K562 (cell line): Measurements from ENCODE around the gene CPED1. TPM values are rescaled to one million over a fixed set of nuclear protein-coding genes. Genes with fewer than 3 reads are reported as not detected.
A peak's percentile ranks its signal among the peaks of the same experiment; 100 is the strongest.

ENCODE experiments used
- ATAC-seq: fragments of 200-7000 bp; cut with Tn5 transposase; 3 replicates; pipeline ENCODE4 v1.9.1; 2020; ENCODE audit warnings: moderate library complexity
- BruUV-seq: library from RNA; stranded (reverse); fragments of 400-500 nt; replicated peaks from 2 replicates; lab custom pipeline; 2021; lab: Mats Ljungman, UMichigan
- CTCF ChIA-PET: fragments of 300-600 bp; formaldehyde crosslinking; extraction: SDS; loops from one replicate; lab custom pipeline; 2021; ENCODE audit warnings: low intra/inter-chr PET ratio; lab: Yijun Ruan, JAX
- POLR2A ChIA-PET: fragments of 300-600, 350-650 bp; sonication (Branson Sonifier 250); formaldehyde crosslinking; extraction: SDS; loops from one replicate; lab custom pipeline; 2021; ENCODE audit warnings: antibody characterized with exemption, inconsistent platforms; lab: Yijun Ruan, JAX
- DNase-seq, 4 experiments: peaks; one replicate each; pipeline versions ENCODE4 v3.0.0 to v3.0.0-alpha.2; 2011 to 2018; ENCODE audit warnings: low spot score in 3 of 4, mixed read lengths in 3 of 4; ENCODE audit errors: extremely low read depth in 1 of 4
- FAIRE-seq: peaks from 2 replicates; lab custom pipeline; 2011; peaks lifted over from hg19 to GRCh38; lab: Jason Lieb, UNC
- H2AFZ ChIP-seq: 2 replicates; pipeline ENCODE4 v1.6.0; 2011; ENCODE audit warnings: low read depth, low read length, control low read depth, inconsistent platforms
- H3K27ac ChIP-seq: fragments of 200-600 bp; 3 replicates; pipeline ENCODE4 v1.8.0; 2011; ENCODE audit warnings: low read depth, mild to moderate bottlenecking, control low read depth, inconsistent platforms, low read length, moderate library complexity, mixed read lengths; ENCODE audit errors: extremely low read depth
- H3K27me3 ChIP-seq, 2 experiments: fragments of 300-600 bp in 1 of 2; 2 replicates in 1 of 2; 3 replicates in 1 of 2; pipeline versions ENCODE4 v1.6.0 to v1.8.0; 2011; ENCODE audit warnings: inconsistent platforms in 2 of 2, low read length in 2 of 2, mild to moderate bottlenecking in 1 of 2, mixed read lengths in 1 of 2, moderate library complexity in 1 of 2; ENCODE audit not compliant: control insufficient read depth in 2 of 2, insufficient read depth in 2 of 2
- H3K36me3 ChIP-seq: fragments of 300-600 bp; 3 replicates; pipeline ENCODE4 v1.8.0; 2011; ENCODE audit warnings: mild to moderate bottlenecking, low read length, inconsistent platforms; ENCODE audit not compliant: control insufficient read depth, insufficient read depth
- H3K4me1 ChIP-seq, 2 experiments: fragments of 200-600 bp in 1 of 2; replicated peaks in 1 of 2; 2 replicates in 1 of 2; 3 replicates in 1 of 2; pipeline versions ENCODE4 v1.5.1 to v1.8.0; 2011; ENCODE audit warnings: inconsistent platforms in 2 of 2, low read length in 2 of 2, mild to moderate bottlenecking in 1 of 2, mixed read lengths in 1 of 2, moderate library complexity in 1 of 2; ENCODE audit not compliant: control insufficient read depth in 2 of 2, insufficient read depth in 2 of 2
- H3K4me2 ChIP-seq: 2 replicates; pipeline ENCODE4 v1.6.1; 2011; ENCODE audit warnings: low read length, control low read depth, inconsistent platforms, mixed read lengths; ENCODE audit not compliant: insufficient read depth
- H3K4me3 ChIP-seq: fragments of 200-600 bp; sonication (generic), shearing (Covaris generic); 2 replicates; pipeline ENCODE4 v1.5.1; 2016; ENCODE audit warnings: control low read depth, inconsistent platforms
- H3K79me2 ChIP-seq: fragments of 200-600 bp; 3 replicates; pipeline ENCODE4 v1.8.0; 2011; ENCODE audit warnings: low read length, inconsistent platforms; ENCODE audit not compliant: control insufficient read depth, insufficient read depth
- H3K9ac ChIP-seq, 2 experiments: 2 replicates each; pipeline versions ENCODE4 v1.6.0 to v1.6.1; 2011; ENCODE audit warnings: low read depth in 2 of 2, low read length in 2 of 2, control low read depth in 1 of 2, inconsistent platforms in 1 of 2, mild to moderate bottlenecking in 1 of 2, mixed read lengths in 1 of 2; ENCODE audit not compliant: insufficient read depth in 1 of 2
- H3K9me1 ChIP-seq: one replicate; pipeline ENCODE4 v1.6.0; 2011; ENCODE audit warnings: inconsistent platforms, mild to moderate bottlenecking, low read length, moderate library complexity; ENCODE audit not compliant: control insufficient read depth, insufficient read depth
- H3K9me3 ChIP-seq: replicated peaks from 2 replicates; pipeline ENCODE4 v1.5.1; 2011; ENCODE audit warnings: low read depth, low read length, inconsistent platforms; ENCODE audit not compliant: control insufficient read depth, insufficient read depth
- H4K20me1 ChIP-seq: replicated peaks from 2 replicates; pipeline ENCODE4 v1.6.1; 2011; ENCODE audit warnings: low read length, inconsistent platforms, mixed read lengths; ENCODE audit not compliant: control insufficient read depth, insufficient read depth
- CHD4 ChIP-seq: fragments of 200-600 bp; sonication (generic); IDR thresholded peaks from 3 replicates; pipeline ENCODE4 v1.6.1; 2012; ENCODE audit warnings: low read depth, mild to moderate bottlenecking, mixed read lengths, low read length, inconsistent platforms; ENCODE audit not compliant: insufficient read depth, insufficient replicate concordance, poor library complexity, severe bottlenecking
- FOXK2 ChIP-seq, 2 experiments: fragments of 450-650 bp; IDR thresholded peaks in 1 of 2; conservative IDR thresholded peaks in 1 of 2; 2 replicates each; pipeline ENCODE4 v1.6.1; 2016; ENCODE audit warnings: low read depth in 2 of 2, mild to moderate bottlenecking in 1 of 2
- GABPA ChIP-seq: fragments of 200-800 bp; sonication (Bioruptor generic); conservative IDR thresholded peaks from 2 replicates; pipeline ENCODE4 v1.6.1; 2016; ENCODE audit warnings: low read depth, missing genetic modification characterization, missing compliant biosample characterization
- MEIS2 ChIP-seq: fragments of 450-650 bp; IDR thresholded peaks from 2 replicates; pipeline ENCODE4 v1.6.1; 2014; ENCODE audit warnings: mild to moderate bottlenecking; ENCODE audit not compliant: partially characterized antibody
- POLR2G ChIP-seq: fragments of 200-400 bp; formaldehyde crosslinking; IDR thresholded peaks from 2 replicates; pipeline ENCODE4 v1.6.1; 2017; ENCODE audit warnings: low read depth, mild to moderate bottlenecking, antibody characterized with exemption, low read length, moderate library complexity
- RBM25 ChIP-seq: fragments of 200-400 bp; formaldehyde crosslinking; IDR thresholded peaks from 2 replicates; pipeline ENCODE4 v1.6.1; 2018; ENCODE audit warnings: low read length, low read depth, moderate library complexity; ENCODE audit not compliant: severe bottlenecking
- RNF2 ChIP-seq: sonication (generic); IDR thresholded peaks from 2 replicates; pipeline ENCODE4 v1.6.1; 2016
- RUNX1 ChIP-seq: sonication (generic); IDR thresholded peaks from 2 replicates; pipeline ENCODE4 v1.6.1; 2016; ENCODE audit warnings: antibody characterized with exemption, low read depth
- STAG1 ChIP-seq: sonication (generic); formaldehyde crosslinking; IDR thresholded peaks from 2 replicates; pipeline ENCODE4 v1.5.0; 2020; ENCODE audit warnings: missing genetic modification reagents, borderline replicate concordance
- U2AF1 ChIP-seq: fragments of 200-400 bp; formaldehyde crosslinking; optimal IDR thresholded peaks from 2 replicates; pipeline ENCODE3; 2017; ENCODE audit warnings: mild to moderate bottlenecking, low read depth, low read length, moderate library complexity
- WGBS: fragments of 100-300 bp; shearing (Covaris generic); methylation state at CpG from one replicate; pipeline ENCODE4 v1.1.6; 2016; ENCODE audit warnings: low coverage, mixed read lengths; ENCODE audit not compliant: insufficient coverage; ENCODE audit errors: missing lambda C conversion rate; 5-methylcytosine and 5-hydroxymethylcytosine counted together
- in situ Hi-C: fragments of 300-500 bp; cut with MboI; formaldehyde crosslinking; loops from 4 replicates; pipeline ENCODE4 v1.15.0; 2018; ENCODE audit warnings: inconsistent platforms, mixed read lengths
- intact Hi-C: fragments of 100-400 bp; cut with micrococcal nuclease; formaldehyde crosslinking; loops from 2 replicates; pipeline ENCODE4 v1.14.2; 2022
- polyA plus RNA-seq, 8 experiments: library from polyadenylated mRNA; depleted of rRNA in 4 of 8; stranded (reverse) in 5 of 8; unstranded in 3 of 8; fragments of >200 nt; fragmentation: Nextera tagmentation in 2 of 8; fragmentation: Illumina TruSeq in 1 of 8; extraction: Ambion mirVana in 2 of 8; extraction: Trizol in 1 of 8; gene quantifications; 2 replicates each; pipeline versions ENCODE4 v1.2.1 to v1.2.3, GENCODE V29; 2011 to 2014; ENCODE audit warnings: inconsistent platforms in 1 of 8, missing spikeins in 1 of 8
- total RNA-seq, 7 experiments: library from RNA; depleted of rRNA in 6 of 7; stranded (reverse); fragments of >200 nt in 6 of 7; fragmentation: Illumina TruSeq in 2 of 7; extraction: Trizol in 2 of 7; gene quantifications; 2 replicates each; pipeline versions ENCODE4 v1.2.1 to v1.2.3, GENCODE V29; 2011 to 2021; ENCODE audit warnings: low replicate concordance in 1 of 7
- TF ChIP-seq, protein P1 (sequence below): fragments of 200-800 bp; sonication (Bioruptor generic); IDR thresholded peaks from 2 replicates; pipeline ENCODE4 v1.6.1; 2017; ENCODE audit warnings: missing genetic modification characterization, missing compliant biosample characterization
- TF ChIP-seq, protein P2 (sequence below): fragments of 450-650 bp; IDR thresholded peaks from 2 replicates; pipeline ENCODE4 v1.6.1; 2018; ENCODE audit warnings: mild to moderate bottlenecking, low read depth; ENCODE audit not compliant: partially characterized antibody
- TF ChIP-seq, protein P3 (sequence below): sonication (generic); formaldehyde crosslinking; IDR thresholded peaks from 2 replicates; pipeline ENCODE4 v1.8.1; 2022; ENCODE audit warnings: missing genetic modification reagents
- TF ChIP-seq, protein P4 (sequence below), 3 experiments: IDR thresholded peaks in 2 of 3; conservative IDR thresholded peaks in 1 of 3; 2 replicates each; pipeline ENCODE4 v1.5.1; 2011 to 2012; ENCODE audit warnings: low read length in 3 of 3, mild to moderate bottlenecking in 3 of 3, control low read depth in 2 of 3, improper control_type of control experiment in 1 of 3, inconsistent platforms in 1 of 3, low read depth in 1 of 3, mixed read lengths in 1 of 3, moderate library complexity in 1 of 3; ENCODE audit not compliant: insufficient read depth in 2 of 3

Gene CPED1
- total and polyA plus RNA-seq, 9 of the 15 experiments (the other 6 are each of a cell fraction or from before 2014, with no cell fraction given), result 195 to 393 (median 290) TPM

DNA sequence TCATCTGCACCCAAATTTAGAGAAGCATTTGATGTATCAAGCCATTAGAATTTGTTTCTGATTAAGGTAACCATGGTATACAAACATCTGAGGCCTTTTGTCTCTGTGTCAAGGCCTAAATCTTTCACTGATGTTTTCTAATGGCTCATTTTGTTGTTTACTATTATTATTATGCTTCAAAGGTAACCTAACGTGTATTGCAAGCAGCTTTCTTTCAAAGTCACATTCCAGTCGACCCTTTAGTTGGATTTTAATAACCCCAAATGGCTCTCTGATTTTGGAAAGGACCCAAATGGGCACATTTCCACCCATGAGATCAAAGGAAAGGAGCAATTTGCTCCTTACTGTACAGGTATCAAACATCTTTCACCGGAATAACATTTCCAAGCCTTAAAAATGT lies 293.6 kb downstream of the CPED1 start (continued):
- TF ChIP-seq, protein P1, sequence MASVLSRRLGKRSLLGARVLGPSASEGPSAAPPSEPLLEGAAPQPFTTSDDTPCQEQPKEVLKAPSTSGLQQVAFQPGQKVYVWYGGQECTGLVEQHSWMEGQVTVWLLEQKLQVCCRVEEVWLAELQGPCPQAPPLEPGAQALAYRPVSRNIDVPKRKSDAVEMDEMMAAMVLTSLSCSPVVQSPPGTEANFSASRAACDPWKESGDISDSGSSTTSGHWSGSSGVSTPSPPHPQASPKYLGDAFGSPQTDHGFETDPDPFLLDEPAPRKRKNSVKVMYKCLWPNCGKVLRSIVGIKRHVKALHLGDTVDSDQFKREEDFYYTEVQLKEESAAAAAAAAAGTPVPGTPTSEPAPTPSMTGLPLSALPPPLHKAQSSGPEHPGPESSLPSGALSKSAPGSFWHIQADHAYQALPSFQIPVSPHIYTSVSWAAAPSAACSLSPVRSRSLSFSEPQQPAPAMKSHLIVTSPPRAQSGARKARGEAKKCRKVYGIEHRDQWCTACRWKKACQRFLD, result no peak
- no peak for TF ChIP-seq FOXK2 (conservative IDR thresholded peaks at IDR 0.05 in 1 of 2, IDR thresholded peaks at IDR 0.05 in 1 of 2; ENCODE audit: low read depth in 2 of 2)
- TF ChIP-seq GABPA, result no peak
- TF ChIP-seq RBM25, result no peak

DNA sequence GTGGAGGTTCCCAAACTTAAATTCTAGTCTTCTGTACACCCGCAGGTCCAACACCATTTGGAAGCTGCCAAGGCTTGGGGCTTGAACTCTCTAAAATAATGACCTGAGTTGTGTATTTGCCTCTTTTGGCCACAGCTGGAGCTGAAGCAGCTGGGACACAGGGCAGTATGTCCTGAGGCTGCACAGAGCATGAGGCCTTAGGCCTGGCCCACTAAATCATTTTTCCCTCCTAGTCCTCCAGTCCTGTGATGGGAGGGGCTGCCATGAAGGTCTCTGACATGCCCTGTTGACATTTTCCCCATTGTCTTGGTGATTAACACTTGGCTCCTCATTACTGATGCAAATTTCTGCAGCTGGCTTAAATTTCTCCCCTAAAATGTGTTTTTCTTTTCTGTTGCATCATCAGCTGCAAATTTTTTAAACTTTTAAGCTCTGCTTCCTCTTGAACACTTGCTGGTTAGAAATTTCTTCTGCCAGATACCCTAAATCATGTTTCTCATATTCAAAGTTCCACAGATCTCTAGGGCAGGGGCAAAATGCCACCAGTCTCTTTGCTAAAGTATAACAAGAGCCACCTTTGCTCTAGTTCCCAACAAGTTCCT lies 296.7 kb downstream of the CPED1 start:
- ATAC-seq, result peak; percentile 66
- in situ Hi-C loops, result no loop called here
- peak in 1 of 4 experiments; percentile 34 for DNase-seq
- peaks cover 96% of the 10 kb centered on the region for H3K36me3 ChIP-seq
- BruUV-seq, result no TSS peak
- no peak overlapping the region for H3K4me3 ChIP-seq
- POLR2A ChIA-PET, result no interaction called here
- H3K9ac ChIP-seq, result no peak overlapping the region
- no peak for FAIRE-seq
- WGBS, result 94% methylated on average over 1 of the region's 1 CpG
- H3K79me2 ChIP-seq, result no peaks in the 10 kb centered on the region
- H3K9me3 ChIP-seq, result peaks cover 16% of the 10 kb centered on the region
- no peak overlapping the region for H3K4me2 ChIP-seq
- H3K27ac ChIP-seq, result no peak overlapping the region
- H3K4me1 ChIP-seq, result no peaks in the 10 kb centered on the region
- CTCF ChIA-PET, result no interaction called here
- intact Hi-C loops, result no loop called here
- no peaks in the 10 kb centered on the region for H3K9me1 ChIP-seq
- no peaks in the 10 kb centered on the region for H4K20me1 ChIP-seq
- H3K27me3 ChIP-seq, result no peaks in the 10 kb centered on the region
- H2AFZ ChIP-seq, result no peak overlapping the region
- TF ChIP-seq U2AF1 (no peak), RUNX1 (no peak), MEIS2 (no peak), RNF2 (no peak), STAG1 (no peak), CHD4 (no peak), POLR2G (peak; percentile 43; the same call in 1 of the 2 replicates)
- TF ChIP-seq, protein P2, sequence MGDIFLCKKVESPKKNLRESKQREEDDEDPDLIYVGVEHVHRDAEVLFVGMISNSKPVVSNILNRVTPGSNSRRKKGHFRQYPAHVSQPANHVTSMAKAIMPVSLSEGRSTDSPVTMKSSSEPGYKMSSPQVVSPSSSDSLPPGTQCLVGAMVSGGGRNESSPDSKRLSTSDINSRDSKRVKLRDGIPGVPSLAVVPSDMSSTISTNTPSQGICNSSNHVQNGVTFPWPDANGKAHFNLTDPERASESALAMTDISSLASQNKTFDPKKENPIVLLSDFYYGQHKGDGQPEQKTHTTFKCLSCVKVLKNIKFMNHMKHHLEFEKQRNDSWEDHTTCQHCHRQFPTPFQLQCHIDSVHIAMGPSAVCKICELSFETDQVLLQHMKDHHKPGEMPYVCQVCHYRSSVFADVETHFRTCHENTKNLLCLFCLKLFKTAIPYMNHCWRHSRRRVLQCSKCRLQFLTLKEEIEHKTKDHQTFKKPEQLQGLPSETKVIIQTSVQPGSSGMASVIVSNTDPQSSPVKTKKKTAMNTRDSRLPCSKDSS, result peak; percentile 63
- TF ChIP-seq, protein P3, sequence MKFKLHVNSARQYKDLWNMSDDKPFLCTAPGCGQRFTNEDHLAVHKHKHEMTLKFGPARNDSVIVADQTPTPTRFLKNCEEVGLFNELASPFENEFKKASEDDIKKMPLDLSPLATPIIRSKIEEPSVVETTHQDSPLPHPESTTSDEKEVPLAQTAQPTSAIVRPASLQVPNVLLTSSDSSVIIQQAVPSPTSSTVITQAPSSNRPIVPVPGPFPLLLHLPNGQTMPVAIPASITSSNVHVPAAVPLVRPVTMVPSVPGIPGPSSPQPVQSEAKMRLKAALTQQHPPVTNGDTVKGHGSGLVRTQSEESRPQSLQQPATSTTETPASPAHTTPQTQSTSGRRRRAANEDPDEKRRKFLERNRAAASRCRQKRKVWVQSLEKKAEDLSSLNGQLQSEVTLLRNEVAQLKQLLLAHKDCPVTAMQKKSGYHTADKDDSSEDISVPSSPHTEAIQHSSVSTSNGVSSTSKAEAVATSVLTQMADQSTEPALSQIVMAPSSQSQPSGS (CRISPR knock-in tag), result no peak
- TF ChIP-seq, protein P4, sequence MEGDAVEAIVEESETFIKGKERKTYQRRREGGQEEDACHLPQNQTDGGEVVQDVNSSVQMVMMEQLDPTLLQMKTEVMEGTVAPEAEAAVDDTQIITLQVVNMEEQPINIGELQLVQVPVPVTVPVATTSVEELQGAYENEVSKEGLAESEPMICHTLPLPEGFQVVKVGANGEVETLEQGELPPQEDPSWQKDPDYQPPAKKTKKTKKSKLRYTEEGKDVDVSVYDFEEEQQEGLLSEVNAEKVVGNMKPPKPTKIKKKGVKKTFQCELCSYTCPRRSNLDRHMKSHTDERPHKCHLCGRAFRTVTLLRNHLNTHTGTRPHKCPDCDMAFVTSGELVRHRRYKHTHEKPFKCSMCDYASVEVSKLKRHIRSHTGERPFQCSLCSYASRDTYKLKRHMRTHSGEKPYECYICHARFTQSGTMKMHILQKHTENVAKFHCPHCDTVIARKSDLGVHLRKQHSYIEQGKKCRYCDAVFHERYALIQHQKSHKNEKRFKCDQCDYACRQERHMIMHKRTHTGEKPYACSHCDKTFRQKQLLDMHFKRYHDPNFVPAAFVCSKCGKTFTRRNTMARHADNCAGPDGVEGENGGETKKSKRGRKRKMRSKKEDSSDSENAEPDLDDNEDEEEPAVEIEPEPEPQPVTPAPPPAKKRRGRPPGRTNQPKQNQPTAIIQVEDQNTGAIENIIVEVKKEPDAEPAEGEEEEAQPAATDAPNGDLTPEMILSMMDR (IDR thresholded peaks at IDR 0.05 in 2 of 3, conservative IDR thresholded peaks at IDR 0.05 in 1 of 3; ENCODE audit: insufficient read depth in 2 of 3, low read depth in 1 of 3, low read length in 3 of 3), result no peak
